Renal pelvis (tissue), 4 donors: ENCODE measurements around the gene ERFL. TPM values are rescaled to one million over a fixed set of nuclear protein-coding genes. Genes with fewer than 3 reads are reported as not detected.

Experiments used
- DNase-seq: peaks from one replicate; pipeline ENCODE4 v3.0.0-alpha.2; 2013
- polyA plus RNA-seq, 3 donors: library from polyadenylated mRNA; unstranded; fragments of 120-200 nt; gene quantifications; one replicate each; pipeline ENCODE4 v1.2.1, GENCODE V29; 2013; ENCODE audit not compliant: insufficient read length in 3 of 3

ERFL gene
- polyA plus RNA-seq, 3 donors, result 0.09 TPM; not detected in 2

DNA sequence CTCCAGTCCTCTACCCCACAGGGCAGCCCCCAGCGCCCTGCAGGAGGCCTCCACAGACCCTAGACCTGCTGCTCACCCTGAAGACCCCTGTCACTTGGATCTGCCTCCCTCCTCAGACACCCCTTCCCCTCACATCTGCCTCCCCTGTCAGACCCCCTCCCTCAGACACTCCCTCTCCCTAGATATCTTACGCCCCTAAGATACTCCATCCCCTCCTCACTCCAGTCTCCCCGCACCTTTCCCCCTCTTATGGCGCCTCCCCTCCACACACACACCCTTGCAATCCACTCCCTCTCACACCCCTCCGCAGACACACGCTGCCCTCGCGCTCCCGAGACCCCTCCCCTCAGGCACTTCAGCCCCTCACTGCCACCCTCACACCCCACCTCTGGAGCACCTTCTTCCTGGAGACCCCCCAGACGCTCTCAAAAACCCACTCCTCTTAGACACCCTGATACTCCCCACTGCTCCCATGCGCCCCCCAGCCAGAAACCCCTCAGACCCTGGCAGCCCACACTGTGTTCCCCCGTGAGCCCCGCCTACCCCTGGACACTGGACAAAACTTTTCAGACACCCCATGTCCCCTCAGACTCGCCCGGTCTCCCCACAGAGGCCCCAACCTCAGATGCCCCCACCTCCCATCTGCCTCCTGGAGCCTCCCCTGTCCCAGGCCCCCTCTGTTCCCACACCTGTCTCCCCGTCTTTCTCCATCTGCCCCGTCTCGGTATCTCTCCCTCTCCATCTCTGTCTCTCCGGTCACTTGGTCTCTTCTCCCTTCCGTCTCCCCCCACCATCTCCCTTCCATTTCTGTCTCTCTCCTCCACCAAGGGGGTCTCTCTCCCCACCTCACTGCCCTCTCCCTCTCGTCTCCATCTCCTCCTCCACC is 14.5 kb downstream of the ERFL start:
- DNase-seq, result no peak

DNA sequence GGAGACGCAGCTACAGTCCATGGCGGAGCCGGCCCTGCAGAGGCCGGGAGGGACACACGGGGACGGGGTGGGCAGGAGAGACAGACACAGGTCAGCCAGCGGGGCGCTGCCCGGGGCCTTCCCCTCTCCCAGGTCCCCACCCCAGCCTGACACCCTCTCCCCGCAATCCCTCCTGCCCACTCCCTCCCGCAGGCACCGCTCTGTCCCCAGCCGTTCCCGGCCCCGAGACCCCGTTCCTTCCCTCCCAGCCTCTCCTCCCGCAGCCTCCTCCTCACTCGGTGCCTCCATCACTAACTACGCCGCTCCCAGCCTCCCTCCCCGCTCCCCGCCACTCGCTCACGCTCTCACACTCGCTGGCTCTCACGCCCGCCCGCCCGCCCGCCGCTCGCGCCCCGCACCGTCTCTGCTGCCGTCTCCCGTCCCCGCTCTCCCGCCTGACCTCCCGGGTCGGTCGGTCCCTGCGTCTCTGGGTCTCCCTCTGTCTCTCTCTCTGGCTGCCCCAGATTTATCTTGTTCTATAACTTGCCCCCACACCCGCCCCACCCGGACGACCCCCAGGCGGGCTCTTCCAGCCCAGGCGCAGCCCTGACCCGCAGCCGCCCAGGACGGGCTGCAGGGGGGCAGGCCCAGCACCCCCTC is 15.2 kb downstream of the ERFL start:
- DNase-seq, result no peak

DNA sequence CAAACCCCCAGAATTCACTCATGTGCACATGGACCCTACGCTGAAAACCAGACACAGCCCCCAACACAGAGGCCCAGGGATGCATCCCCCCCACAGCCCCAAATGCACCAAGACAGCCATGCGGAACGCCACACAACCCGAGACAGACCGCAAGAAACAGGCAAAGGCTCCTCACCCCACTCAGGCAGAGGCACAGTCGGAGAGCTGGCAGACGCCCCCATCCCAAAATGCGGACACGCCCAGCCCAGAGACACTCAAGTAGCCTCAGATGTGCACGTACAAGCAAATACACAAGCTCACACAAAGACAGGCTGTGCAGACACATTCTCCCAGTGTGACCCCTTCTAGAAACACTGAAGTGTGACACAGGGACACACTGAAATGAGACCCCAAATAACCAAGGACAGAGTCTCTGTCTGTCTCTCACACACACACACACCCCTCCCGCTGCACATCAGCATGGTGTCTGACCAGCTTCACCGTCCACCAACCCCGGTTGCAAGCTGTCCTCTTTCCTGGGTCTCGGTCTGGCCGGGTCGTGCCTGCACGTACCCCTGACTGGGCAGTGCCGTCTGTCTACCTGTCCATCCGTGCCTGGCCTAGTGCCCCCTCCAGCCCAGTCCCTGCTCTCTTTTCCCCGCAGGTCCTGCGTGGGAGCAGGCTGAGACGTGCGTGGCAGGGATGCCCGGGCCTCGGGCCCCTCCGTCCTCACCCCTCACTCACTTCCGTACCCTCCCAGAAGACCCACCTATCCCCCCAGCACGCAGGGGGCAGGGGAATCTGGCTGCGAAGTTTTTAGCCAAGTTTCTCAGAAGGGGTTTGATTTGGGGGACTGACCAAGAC is 16.1 kb downstream of the ERFL start:
- DNase-seq, result no peak

DNA sequence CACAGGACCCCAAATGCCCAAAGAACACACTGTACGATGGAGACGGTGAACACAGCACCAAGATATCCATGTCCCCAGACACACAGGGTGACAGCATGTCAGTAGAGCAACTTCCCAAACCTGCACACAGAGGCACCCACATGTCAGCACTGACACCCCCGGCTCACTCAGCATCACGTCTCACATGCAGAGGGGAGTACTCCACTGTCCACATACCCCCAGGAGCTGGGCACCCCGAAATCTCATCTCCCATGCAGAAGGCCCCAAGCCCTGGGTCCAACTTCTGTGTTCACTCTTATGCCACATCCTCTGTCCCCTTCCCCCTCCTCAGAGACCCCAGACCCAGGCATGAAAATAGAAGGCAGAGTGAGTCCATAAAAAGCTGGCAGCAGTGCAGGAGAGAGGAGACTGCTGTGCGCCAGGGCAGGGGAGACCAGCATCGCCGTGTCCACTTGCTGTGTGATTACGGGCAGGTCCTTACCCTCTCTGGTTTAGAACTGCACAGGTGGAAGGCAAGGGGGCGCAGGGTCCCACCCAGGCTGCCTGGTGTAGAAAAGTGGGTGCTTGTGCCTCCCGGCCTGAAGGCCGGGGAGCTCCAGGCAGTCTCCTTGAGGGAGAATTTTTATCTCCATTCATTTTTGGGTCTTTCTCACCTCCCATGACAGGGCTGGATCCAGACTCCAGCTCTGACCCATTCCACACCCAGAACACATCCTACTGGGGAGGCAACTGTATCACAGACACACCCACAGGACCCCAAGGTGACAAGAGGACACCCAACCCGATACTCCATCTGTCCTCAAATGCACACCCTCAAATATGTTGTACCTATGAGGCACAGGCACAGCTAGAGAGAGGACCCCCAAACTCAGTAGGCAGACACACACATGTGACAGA is 17.0 kb downstream of the ERFL start:
- DNase-seq, result no peak

DNA sequence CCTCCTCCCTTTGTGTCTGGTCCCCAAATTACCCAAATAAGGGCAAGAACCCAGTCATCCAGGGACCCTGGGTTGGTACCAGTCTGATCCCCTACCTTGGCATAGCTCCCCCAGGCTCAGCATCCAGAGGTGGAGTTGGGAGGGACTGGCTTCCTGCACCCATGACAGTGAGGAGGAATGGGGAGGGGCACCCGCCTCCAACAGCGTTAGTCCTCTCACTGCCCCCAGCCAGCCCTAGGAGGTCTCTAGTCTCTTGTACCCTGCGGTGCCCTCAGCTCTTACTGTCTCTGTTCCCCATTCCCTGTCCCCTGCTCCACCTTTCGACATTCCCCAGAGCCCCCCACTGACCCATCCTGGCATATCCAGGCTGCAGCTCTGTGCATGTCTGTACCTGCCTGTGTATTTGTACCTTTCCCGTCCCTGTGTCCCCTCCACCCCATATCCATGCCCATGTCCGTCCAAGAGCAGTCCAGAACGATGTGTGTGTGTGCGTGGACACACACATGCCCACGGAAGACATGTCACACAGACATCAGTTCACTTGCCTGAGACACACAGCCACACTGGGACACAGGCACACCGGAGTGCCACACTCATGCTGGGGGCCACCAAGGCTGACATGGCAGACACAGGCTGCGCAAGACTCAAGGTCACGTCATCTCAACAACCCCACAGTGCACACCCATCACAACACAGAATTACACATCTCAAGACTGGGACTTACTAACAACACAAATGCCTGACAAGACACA is 17.8 kb downstream of the ERFL start:
- no peak for DNase-seq

DNA sequence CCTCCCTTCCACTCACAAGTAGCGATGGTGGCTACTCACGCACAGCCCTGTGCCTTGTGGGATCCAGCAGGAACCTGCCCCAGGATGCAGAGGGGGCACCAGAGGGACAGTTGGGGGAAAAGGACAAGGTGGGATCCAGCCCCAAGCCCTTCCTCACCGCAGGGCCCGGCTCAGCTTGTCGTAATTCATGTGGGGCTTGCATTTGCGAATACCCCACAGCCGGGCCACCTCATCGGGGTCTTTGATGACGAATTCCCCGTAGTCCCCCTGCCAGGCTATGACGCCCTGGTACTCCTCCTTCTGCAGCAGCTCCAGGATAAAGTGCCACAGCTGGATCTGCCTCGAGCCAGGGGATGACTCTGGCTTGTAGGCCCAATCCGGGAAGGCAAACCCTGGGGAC is 18.5 kb downstream of the ERFL start:
- DNase-seq, result no peak

DNA sequence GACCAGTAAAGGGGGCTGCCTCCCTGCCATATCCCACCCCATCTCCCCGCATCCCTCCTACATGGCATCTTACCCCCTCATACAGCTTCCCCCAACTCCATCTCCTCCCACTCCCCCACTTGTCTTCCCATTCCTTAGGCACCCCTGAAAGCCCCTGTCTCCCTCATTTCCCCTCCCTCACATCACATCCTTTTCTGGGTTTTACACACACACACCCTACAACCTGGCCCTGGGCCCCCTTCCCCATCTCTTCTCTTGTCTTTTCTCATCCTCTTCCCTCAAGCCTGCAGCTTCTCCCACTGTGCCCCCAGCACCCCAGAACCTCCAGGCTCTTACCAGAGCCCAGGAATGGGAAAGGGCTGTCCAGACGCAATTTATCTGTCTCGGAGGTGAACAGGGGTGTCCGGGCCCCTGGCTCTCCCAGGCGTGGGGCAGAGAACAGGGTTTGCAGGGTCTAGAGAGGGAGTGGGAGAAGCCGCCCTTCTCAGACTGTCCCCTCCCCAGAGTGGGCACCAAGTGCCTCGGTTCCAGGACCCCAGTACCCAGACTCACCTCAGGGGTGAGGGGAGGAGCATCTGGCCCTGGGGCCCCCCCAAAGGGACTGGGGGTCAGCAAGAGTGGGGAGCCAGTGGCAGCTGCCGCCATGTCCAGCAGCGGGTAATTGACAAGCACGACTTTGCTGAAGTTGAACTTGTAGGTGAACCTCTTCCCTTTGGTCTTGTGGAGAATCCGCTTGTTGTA is 19.4 kb downstream of the ERFL start:
- DNase-seq, result no peak

DNA sequence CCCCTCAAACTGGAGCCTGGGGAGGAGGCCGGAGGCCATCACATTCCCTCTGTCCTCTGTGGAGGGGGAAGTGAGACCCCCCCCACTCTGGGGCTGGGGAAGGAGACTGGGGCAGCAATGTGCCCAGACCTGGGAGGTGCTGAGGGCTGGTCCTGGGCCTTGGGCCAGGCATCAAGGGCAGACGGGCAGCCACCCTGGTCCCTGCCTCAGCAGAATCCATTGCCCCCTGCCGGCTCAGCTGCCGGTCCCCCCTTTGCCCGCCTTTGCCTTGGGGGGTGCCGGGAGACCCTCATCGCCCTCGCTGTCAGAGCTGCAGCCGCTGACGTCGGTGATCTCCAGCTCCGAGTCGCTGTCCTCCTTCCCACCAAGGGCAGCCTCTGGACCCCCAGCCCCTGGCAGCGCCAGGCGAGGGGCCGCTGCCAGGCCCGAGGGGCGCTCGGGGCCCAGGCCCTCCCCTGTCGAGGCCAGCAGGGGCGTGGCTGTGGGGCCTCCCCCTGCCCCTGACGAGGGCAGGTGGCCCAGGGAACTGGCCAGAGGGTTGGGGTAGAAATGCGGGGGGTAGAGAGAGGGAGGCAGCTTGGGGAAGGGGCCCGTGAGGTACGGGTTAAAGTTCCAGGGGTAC is 20.1 kb downstream of the ERFL start:
- DNase-seq, result no peak

DNA sequence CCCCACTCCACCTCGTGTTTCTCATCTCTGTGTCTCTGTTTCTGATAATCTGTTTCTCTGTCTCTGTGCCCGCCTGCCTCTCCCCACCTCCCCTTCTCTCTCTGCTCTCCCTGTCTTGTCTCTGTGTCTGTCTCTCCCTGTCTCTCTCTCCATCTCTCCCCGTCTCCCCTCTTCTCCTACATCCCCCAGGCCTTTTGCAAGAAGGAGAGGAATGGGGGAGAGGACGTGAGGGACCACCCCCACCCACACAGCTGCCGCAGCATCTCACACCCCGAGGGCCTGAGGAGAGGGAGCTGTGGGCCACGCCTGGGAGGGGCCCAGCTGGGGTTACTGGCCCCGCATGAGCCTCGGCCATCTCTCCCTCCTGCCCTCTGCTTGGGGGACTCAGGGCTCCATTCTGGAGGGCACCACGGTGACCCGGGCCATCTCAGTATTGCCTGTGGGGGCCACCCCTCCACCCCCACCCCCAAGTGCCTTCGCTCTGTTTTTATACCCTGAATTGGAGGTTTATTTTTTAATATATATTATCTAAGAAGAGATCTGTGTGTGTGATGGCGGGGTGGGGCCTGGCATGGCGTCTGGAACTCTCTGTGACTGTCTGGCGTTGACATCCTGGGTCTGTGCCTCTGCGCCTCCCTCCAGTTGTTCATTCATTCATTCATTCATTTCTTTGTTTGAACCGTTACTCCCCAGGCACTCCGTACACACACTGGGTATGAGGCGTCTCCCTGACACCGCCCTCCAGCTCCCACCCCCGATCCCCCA is 21.2 kb downstream of the ERFL start:
- DNase-seq, result no peak

DNA sequence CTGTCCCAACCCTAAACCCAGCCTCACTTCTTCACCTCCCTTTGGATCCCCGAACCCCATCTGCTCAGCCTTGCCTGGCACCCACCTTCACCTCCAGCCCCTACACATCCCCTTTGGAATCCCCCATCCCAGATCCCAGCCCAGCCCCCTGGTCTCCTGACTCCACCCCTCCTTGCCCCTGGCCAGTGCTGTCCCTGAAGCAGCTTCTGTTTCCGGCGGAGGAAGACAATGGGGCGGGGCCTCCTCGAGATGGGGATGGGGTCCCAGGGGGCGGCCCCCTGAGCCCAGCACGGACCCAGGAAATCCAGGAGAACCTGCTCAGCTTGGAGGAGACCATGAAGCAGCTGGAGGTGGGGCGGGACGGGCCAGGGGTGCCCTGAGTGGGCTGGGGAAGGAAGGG is 22.0 kb downstream of the ERFL start:
- DNase-seq, result no peak

DNA sequence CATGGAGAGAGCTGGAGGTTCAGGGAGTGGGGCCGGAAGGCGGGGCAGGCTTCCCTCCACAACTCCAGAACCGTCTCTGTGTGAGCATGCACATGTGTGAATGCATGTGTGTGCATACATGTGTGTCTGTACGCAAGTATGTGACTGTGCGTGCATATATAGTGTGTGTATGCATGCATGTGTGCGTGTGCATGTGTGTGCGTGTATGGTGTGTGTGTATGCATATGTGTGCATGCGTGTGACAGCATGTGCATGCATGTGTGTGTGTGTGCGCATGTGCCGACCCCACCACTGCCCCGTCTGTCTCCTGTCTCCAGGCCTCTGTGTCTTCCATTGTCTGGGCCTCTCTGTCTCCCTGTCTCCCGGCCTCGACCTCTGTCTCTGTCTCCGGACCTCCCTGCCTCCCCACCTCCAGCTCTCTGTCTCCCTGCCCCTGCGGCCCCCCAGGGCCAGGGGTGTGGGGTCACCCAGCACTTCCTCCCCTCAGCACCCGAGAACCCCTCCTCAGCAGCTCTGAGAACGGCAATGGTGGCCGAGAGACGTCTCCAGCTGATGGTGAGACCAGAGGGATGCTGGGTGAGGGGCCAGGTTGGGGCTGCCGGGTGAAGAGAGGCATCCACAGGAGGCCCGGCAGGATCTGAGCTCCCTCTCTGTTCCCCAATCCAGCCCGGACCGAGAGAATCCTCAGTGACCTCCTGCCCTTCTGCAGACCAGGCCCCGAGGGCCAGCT is 22.8 kb downstream of the ERFL start:
- no peak for DNase-seq

DNA sequence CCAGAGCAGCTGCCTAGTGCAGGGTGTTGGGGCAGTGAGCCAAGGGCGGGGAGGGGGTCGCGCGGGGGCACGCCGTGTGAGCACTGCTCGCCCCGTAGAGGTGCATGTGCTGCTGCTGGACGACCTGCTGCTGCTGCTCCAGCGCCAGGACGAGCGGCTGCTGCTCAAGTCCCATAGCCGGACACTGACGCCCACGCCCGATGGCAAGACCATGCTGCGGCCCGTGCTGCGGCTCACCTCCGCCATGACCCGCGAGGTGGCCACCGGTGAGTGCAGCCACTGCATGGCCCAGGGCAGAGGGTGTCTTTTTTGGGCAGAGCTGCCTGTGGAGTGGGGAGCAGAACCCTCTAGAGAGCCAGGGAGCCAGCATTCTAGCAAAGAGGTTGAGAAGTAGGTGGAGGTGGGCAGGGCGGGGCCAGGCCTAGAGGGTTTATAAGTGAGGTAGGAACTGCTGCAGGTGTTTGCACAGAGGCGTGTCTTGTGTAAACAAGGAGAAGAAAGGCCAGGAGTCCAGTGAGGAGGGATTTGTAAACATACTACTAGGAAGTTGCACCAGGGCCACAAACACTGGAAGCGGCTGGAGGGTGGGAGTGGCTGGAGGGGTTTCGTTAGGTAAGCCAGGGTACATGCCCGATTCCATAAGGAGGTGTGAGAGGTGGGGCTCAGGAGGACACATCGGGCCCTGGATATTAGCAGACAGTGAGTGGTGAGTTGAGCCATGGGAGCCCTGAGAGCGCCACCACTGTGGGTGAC is 24.0 kb downstream of the ERFL start:
- no peak for DNase-seq

DNA sequence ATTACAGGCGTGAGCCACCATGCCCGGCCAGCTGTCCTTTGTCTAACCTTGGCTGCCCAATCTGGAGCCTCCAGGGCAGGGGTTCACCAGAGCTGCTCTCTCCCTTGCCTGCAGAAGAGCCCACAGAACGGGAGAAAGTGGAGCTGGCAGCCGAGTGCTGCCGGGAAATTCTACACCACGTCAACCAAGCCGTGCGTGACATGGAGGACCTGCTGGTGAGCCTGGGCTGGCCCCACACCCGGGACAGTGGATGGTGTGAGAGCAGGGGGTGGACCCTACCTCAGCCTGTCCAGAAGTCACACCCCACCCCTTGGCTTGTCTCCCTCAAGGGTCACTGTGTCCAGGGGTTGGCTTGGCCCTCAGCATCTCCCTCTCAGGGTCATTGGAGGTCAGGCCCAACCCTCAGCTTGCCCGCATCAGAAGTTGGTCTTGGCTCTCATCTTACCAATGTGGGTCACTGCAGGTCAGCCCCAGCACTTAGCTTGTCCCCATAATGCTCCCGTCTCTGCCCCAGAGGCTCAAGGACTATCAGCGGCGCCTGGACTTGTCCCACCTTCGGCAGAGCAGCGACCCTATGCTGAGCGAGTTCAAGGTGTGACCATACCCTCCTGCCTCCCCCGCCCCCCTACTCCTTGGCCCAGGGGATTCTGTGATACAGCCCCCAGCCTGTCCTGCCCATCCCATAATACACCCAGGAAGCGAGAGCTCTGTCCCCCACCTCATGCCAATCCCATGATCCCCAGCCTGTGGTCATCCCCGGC is 24.9 kb downstream of the ERFL start:
- no peak for DNase-seq

DNA sequence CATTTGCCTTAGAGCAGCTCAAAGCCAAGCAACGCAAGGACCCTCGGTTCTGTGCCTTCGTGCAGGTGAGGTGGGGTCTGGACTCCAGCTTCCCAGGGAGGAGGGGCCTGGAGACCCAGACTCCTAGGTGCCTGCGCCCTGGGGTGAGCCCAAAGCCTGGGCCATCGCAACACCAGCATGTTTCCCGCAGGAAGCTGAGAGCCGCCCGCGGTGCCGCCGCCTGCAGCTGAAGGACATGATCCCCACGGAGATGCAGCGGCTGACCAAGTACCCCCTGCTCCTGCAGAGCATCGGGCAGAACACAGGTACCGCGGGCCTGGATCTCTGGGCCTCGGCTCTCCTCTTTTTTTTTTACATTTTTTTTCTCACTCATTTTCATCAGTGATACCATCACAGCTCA is 25.7 kb downstream of the ERFL start:
- DNase-seq, result no peak

DNA sequence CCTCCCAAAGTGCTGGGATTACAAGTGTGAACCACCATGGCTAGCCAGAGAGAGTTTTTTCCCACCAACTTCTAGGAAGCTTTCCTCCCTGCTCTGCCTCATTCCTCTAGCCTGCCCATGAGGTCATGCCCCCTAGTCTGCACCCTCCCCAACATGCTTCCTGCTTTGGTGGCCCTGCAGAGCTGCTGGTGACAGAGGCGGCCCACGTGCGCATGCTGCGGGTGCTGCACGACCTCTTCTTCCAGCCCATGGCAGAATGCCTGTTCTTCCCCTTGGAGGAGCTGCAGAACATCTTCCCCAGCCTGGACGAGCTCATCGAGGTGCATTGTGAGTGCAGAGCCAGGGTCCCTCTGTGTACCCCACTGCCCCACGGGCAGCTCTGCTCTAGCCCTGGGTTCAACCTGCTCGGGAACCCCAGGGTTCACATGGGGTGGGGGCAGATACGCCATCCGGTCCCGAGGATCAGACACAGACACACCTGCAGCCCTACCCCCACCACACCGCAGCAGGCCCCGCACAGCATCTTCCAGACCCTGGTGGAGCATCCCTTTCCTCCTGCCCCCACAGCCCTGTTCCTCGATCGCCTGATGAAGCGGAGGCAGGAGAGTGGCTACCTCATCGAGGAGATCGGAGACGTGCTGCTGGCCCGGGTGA is 26.4 kb downstream of the ERFL start:
- DNase-seq, result no peak

DNA sequence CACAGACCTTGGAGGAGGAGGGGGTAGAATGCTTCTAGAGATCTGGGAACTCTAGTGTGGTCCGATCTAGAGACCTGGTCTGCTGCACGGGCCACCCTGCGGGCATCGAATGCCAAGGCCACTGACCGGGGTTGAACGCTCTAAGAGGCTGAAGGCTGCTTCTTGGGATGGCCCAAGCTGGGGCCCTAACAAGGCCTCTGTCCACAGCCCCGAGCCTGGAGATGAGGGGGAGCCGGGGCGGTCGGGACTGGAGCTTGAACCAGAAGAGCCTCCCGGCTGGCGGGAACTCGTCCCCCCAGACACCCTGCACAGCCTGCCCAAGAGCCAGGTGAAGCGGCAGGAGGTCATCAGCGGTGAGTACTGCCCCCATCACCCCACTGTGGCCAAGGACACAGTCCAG is 30.0 kb downstream of the ERFL start:
- no peak for DNase-seq
